GM12878 (cell line): ENCODE data around the gene S100A10. TPM values are rescaled to one million over a fixed set of nuclear protein-coding genes. Genes with fewer than 3 reads are reported as not detected.

ENCODE experiments used
- ATAC-seq: fragments of 200-7000 bp; cut with Tn5 transposase; 3 replicates; pipeline ENCODE4 v1.9.1; 2020; ENCODE audit warnings: mild to moderate bottlenecking, moderate library complexity
- BruUV-seq: library from RNA; stranded (reverse); fragments of 400-500 nt; replicated peaks from 2 replicates; lab custom pipeline; 2021; lab: Mats Ljungman, UMichigan
- CTCF ChIA-PET: fragments of 300-600 bp; sonication (Branson Sonifier 250); formaldehyde crosslinking; extraction: SDS; loops from one replicate; lab custom pipeline; 2021; ENCODE audit warnings: inconsistent platforms; lab: Yijun Ruan, JAX
- POLR2A ChIA-PET: fragments of 350-600 bp; formaldehyde crosslinking; extraction: SDS; loops from one replicate; lab custom pipeline; 2021; ENCODE audit warnings: inconsistent platforms; lab: Charles Lee
- RAD21 ChIA-PET: fragments of 300-600 bp; sonication (Branson Sonifier 250); formaldehyde crosslinking; loops from one replicate; lab custom pipeline; 2023; ENCODE audit warnings: antibody characterized with exemption; ENCODE audit not compliant: unreplicated experiment; lab: Charles Lee
- SMC1A ChIA-PET: fragments of 300-600 bp; sonication (Branson Sonifier 250); formaldehyde crosslinking; loops from one replicate; lab custom pipeline; 2023; ENCODE audit not compliant: unreplicated experiment, uncharacterized antibody; lab: Charles Lee
- DNase-seq: peaks from one replicate; pipeline ENCODE4 v3.0.0-alpha.2; 2011; ENCODE audit warnings: low read depth, low spot score
- FAIRE-seq: peaks from 3 replicates; lab custom pipeline; 2011; peaks lifted over from hg19 to GRCh38; lab: Jason Lieb, UNC
- H2AFZ ChIP-seq: 2 replicates; pipeline ENCODE4 v1.6.0; 2011; ENCODE audit warnings: low read depth, low read length, control low read depth; ENCODE audit not compliant: control insufficient read depth
- H3K27ac ChIP-seq: 2 replicates; pipeline ENCODE4 v1.5.1; 2011; ENCODE audit warnings: control low read depth; ENCODE audit not compliant: control insufficient read depth, insufficient read depth
- H3K27me3 ChIP-seq, 2 experiments: replicated peaks in 1 of 2; 2 replicates each; pipeline versions ENCODE4 v1.6.0 to v1.6.1; 2011; ENCODE audit warnings: low read length in 1 of 2; ENCODE audit not compliant: control insufficient read depth in 2 of 2, insufficient read depth in 2 of 2
- H3K36me3 ChIP-seq, 2 experiments: 2 replicates each; pipeline ENCODE4 v1.5.1; 2011; ENCODE audit warnings: low read length in 1 of 2; ENCODE audit not compliant: control insufficient read depth in 2 of 2, insufficient read depth in 2 of 2
- H3K4me1 ChIP-seq: 2 replicates; pipeline ENCODE4 v1.6.1; 2011; ENCODE audit warnings: mild to moderate bottlenecking, low read length, moderate library complexity, mixed read lengths; ENCODE audit not compliant: control insufficient read depth, insufficient read depth
- H3K4me2 ChIP-seq: 2 replicates; pipeline ENCODE4 v1.6.0; 2011; ENCODE audit warnings: control low read depth; ENCODE audit not compliant: control insufficient read depth, insufficient read depth
- H3K4me3 ChIP-seq: fragments of 200-600 bp; sonication (generic); 2 replicates; pipeline ENCODE4 v1.5.1; 2016
- H3K79me2 ChIP-seq: 2 replicates; pipeline ENCODE4 v1.6.0; 2011; ENCODE audit warnings: low read length; ENCODE audit not compliant: control insufficient read depth, insufficient read depth
- H3K9ac ChIP-seq: 2 replicates; pipeline ENCODE4 v1.8.0; 2011; ENCODE audit warnings: low read length, control low read depth, mixed read lengths; ENCODE audit not compliant: control insufficient read depth, insufficient read depth
- H3K9me3 ChIP-seq: replicated peaks from 3 replicates; pipeline ENCODE4 v1.5.1; 2011; ENCODE audit warnings: mild to moderate bottlenecking, low read length; ENCODE audit not compliant: control insufficient read depth, insufficient read depth
- H4K20me1 ChIP-seq: 2 replicates; pipeline ENCODE4 v1.6.0; 2011; ENCODE audit not compliant: control insufficient read depth, insufficient read depth
- ATF7 ChIP-seq: fragments of 450-650 bp; IDR thresholded peaks from 2 replicates; pipeline ENCODE4 v1.6.1; 2016; ENCODE audit warnings: low read depth, mild to moderate bottlenecking
- EZH2 ChIP-seq: IDR thresholded peaks from 2 replicates; pipeline ENCODE4 v1.6.1; 2012; ENCODE audit warnings: low read depth, mild to moderate bottlenecking, control low read depth, inconsistent platforms, low read length, borderline replicate concordance; ENCODE audit not compliant: control insufficient read depth
- GABPA ChIP-seq: IDR thresholded peaks from 2 replicates; pipeline ENCODE4 v1.6.1; 2014; ENCODE audit warnings: antibody characterized with exemption, low read depth, mild to moderate bottlenecking, inconsistent platforms
- GATAD2B ChIP-seq: fragments of 450-650 bp; conservative IDR thresholded peaks from 2 replicates; pipeline ENCODE4 v1.6.1; 2017; ENCODE audit warnings: low read depth, mild to moderate bottlenecking, moderate library complexity
- HDAC6 ChIP-seq: fragments of 200-600 bp; sonication (generic); IDR thresholded peaks from one replicate; pipeline ENCODE4 v1.8.0; 2017; ENCODE audit warnings: antibody characterized with exemption; ENCODE audit not compliant: unreplicated experiment
- KDM1A ChIP-seq: fragments of 200-600 bp; sonication (generic); IDR thresholded peaks from 2 replicates; pipeline ENCODE4 v1.6.1; 2016; ENCODE audit warnings: borderline replicate concordance
- KLF5 ChIP-seq: fragments of 450-650 bp; IDR thresholded peaks from 2 replicates; pipeline ENCODE4 v1.6.1; 2014; ENCODE audit warnings: mild to moderate bottlenecking; ENCODE audit not compliant: partially characterized antibody
- MYC ChIP-seq: IDR thresholded peaks from 2 replicates; pipeline ENCODE4 v1.6.1; 2011; ENCODE audit warnings: mild to moderate bottlenecking, low read length, moderate library complexity, inconsistent platforms; ENCODE audit not compliant: insufficient read depth, insufficient replicate concordance, insufficient read length, severe bottlenecking
- STAT3 ChIP-seq: IDR thresholded peaks from 2 replicates; pipeline ENCODE4 v1.6.1; 2011; ENCODE audit warnings: low read depth, low read length, improper control_type of control experiment
- ZZZ3 ChIP-seq: IDR thresholded peaks from 2 replicates; pipeline ENCODE4 v1.6.1; 2011; ENCODE audit warnings: low read depth; ENCODE audit not compliant: control insufficient read depth, insufficient read length
- WGBS: methylation state at CpG from one replicate; pipeline ENCODE4 v1.1.6; 2016; ENCODE audit warnings: low lambda C conversion rate; ENCODE audit not compliant: insufficient replicate concordance, insufficient coverage; ENCODE audit errors: missing lambda C conversion rate; 5-methylcytosine and 5-hydroxymethylcytosine counted together
- in situ Hi-C: fragments of 300-500 bp; cut with MboI; formaldehyde crosslinking; loops from 9 replicates; pipeline ENCODE4 v1.14.3; 2018; ENCODE audit warnings: mixed read lengths
- intact Hi-C: fragments of 100-400 bp; cut with micrococcal nuclease; formaldehyde crosslinking; loops from one replicate; pipeline ENCODE4 v1.14.2; 2022; ENCODE audit not compliant: unreplicated experiment
- polyA plus RNA-seq, 11 experiments: library from polyadenylated mRNA; depleted of rRNA in 4 of 11; unstranded in 6 of 11; stranded (reverse) in 5 of 11; fragments of >200 nt; fragmentation: Nextera tagmentation in 4 of 11; fragmentation: Illumina TruSeq in 1 of 11; extraction: Ambion mirVana in 4 of 11; extraction: Trizol in 1 of 11; gene quantifications; 1 replicate in 1 of 11; 2 replicates in 10 of 11; pipeline versions ENCODE4 v1.2.1 to v1.2.3, GENCODE V29; 2011 to 2016; ENCODE audit warnings: inconsistent platforms in 2 of 11, missing spikeins in 2 of 11, low read depth in 1 of 11
- total RNA-seq, 4 experiments: library from RNA; depleted of rRNA in 3 of 4; stranded (reverse); fragments of >200 nt in 3 of 4; fragmentation: Illumina TruSeq in 1 of 4; extraction: Trizol in 1 of 4; gene quantifications; 2 replicates each; pipeline versions ENCODE4 v1.2.1 to v1.2.3, GENCODE V29; 2013 to 2021
- TF ChIP-seq, protein P1 (sequence below): IDR thresholded peaks from 2 replicates; pipeline ENCODE4 v1.6.1; 2012; ENCODE audit warnings: low read depth, low read length, improper control_type of control experiment
- TF ChIP-seq, protein P2 (sequence below): fragments of 450-650 bp; IDR thresholded peaks from 2 replicates; pipeline ENCODE4 v1.6.1; 2017; ENCODE audit warnings: borderline replicate concordance
- TF ChIP-seq, protein P3 (sequence below): fragments of 450-650 bp; conservative IDR thresholded peaks from 2 replicates; pipeline ENCODE4 v1.6.1; 2017; ENCODE audit warnings: mild to moderate bottlenecking, moderate library complexity

The S100A10 gene
- total and polyA plus RNA-seq, 10 of the 15 experiments (the other 5 are each of a cell fraction or from before 2014, with no cell fraction given) = 0.18 to 2.8 (median 0.61) TPM; not detected in 2

DNA sequence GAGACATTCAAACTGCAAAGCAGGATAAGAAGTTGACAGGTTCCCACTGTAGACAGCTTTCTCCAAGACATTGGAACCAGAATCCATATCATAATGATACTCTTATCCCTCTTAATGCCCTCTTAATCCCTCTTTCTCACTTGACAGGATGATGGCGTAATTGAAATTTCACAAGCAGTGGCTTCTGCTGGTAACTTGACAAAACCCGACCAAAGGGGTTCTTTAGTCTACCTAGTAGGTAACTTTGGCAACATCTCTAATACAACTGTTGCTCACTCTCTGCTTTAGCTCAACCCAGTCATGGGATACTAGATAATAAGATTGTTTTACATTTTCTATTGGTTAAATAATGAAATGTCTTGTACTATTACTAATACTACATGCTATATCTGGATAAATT is 34.7 kb downstream of the S100A10 start:
- Histone ChIP-seq H4K20me1 (no peaks in the 10 kb centered on the region), H3K4me3 (no peak overlapping the region), H3K9me3 (no peaks in the 10 kb centered on the region), H2AFZ (no peak overlapping the region), H3K4me1 (no peaks in the 10 kb centered on the region), H3K27me3 (peaks cover 0 to 3% of the 10 kb centered on the region in 2 experiments; a peak in 1 of 4 replicates), H3K79me2 (no peaks in the 10 kb centered on the region), H3K36me3 (no peaks in the 10 kb centered on the region), H3K27ac (no peak overlapping the region), H3K4me2 (no peak overlapping the region)
- 46% methylated on average over 2 of the region's 2 CpGs for WGBS
- CTCF ChIA-PET = no interaction called here
- BruUV-seq = no TSS peak
- DNase-seq (no peak), ATAC-seq (no peak)
- SMC1A ChIA-PET = interaction anchor here (0.6 to 0.8 kb wide), 2 partner anchors 9 to 61 kb away, joined by 3 read pairs; no protein-coding TSS in a partner anchor
- in situ Hi-C loops = no loop called here
- POLR2A ChIA-PET = no interaction called here
- TF ChIP-seq MYC (no peak), ZZZ3 (no peak), GABPA (no peak), GATAD2B (no peak), STAT3 (no peak), HDAC6 (no peak), EZH2 (no peak), KLF5 (no peak), ATF7 (no peak), KDM1A (no peak)
- TF ChIP-seq, protein P1, sequence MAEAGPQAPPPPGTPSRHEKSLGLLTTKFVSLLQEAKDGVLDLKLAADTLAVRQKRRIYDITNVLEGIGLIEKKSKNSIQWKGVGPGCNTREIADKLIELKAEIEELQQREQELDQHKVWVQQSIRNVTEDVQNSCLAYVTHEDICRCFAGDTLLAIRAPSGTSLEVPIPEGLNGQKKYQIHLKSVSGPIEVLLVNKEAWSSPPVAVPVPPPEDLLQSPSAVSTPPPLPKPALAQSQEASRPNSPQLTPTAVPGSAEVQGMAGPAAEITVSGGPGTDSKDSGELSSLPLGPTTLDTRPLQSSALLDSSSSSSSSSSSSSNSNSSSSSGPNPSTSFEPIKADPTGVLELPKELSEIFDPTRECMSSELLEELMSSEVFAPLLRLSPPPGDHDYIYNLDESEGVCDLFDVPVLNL = no peak
- TF ChIP-seq, protein P2, sequence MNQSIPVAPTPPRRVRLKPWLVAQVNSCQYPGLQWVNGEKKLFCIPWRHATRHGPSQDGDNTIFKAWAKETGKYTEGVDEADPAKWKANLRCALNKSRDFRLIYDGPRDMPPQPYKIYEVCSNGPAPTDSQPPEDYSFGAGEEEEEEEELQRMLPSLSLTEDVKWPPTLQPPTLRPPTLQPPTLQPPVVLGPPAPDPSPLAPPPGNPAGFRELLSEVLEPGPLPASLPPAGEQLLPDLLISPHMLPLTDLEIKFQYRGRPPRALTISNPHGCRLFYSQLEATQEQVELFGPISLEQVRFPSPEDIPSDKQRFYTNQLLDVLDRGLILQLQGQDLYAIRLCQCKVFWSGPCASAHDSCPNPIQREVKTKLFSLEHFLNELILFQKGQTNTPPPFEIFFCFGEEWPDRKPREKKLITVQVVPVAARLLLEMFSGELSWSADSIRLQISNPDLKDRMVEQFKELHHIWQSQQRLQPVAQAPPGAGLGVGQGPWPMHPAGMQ = no peak
- TF ChIP-seq, protein P3, sequence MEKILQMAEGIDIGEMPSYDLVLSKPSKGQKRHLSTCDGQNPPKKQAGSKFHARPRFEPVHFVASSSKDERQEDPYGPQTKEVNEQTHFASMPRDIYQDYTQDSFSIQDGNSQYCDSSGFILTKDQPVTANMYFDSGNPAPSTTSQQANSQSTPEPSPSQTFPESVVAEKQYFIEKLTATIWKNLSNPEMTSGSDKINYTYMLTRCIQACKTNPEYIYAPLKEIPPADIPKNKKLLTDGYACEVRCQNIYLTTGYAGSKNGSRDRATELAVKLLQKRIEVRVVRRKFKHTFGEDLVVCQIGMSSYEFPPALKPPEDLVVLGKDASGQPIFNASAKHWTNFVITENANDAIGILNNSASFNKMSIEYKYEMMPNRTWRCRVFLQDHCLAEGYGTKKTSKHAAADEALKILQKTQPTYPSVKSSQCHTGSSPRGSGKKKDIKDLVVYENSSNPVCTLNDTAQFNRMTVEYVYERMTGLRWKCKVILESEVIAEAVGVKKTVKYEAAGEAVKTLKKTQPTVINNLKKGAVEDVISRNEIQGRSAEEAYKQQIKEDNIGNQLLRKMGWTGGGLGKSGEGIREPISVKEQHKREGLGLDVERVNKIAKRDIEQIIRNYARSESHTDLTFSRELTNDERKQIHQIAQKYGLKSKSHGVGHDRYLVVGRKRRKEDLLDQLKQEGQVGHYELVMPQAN = no peak
- TF ChIP-seq, all 136 proteins: peak for 0
- intact Hi-C loops = no loop called here
- no peak for FAIRE-seq
- H3K9ac ChIP-seq = no peak overlapping the region
- RAD21 ChIA-PET = no interaction called here
